Measurements from ENCODE around the gene CDC14A. TPM values are rescaled to one million over a fixed set of nuclear protein-coding genes. Genes with fewer than 3 reads are reported as not detected.

Gene CDC14A
- total and polyA plus RNA-seq, 10 donors: 3.8 to 58.5 (median 27.3) TPM

GRCh38 chr1:100378956-100379355 is 26.6 kb downstream of the CDC14A start:
- Histone ChIP-seq H3K36me3 (peaks cover 0 to 43% (median 0%) of the 10 kb centered on the region in 6 donors), H3K27me3 (replicated peaks in 1 of 7) (no peaks in the 10 kb centered on the region), H3K27ac (no peak overlapping the region), H3K4me3 (no peak overlapping the region), H3K9me3 (no peaks in the 10 kb centered on the region), H3K4me1 (peaks cover 0 to 30% (median 4%) of the 10 kb centered on the region in 6 donors)
- intact Hi-C loops (cut with DNase I; ENCODE audit: low total_unique reads): no loop called here
- no peak for DNase-seq
- WGBS, 5 donors: 90 to 95% (median 92%) methylated on average over 2 of the region's 2 CpGs
- TF ChIP-seq POLR2AphosphoS5 (IDR thresholded peaks at IDR 0.05) (no peak), POLR2A (IDR thresholded peaks at IDR 0.05) (no peak)

GRCh38 chr1:100380635-100381034 is 28.3 kb downstream of the CDC14A start:
- Histone ChIP-seq H3K36me3 (peaks cover 0 to 52% (median 0%) of the 10 kb centered on the region in 6 donors), H3K27me3 (replicated peaks in 1 of 7) (no peaks in the 10 kb centered on the region), H3K27ac (no peak overlapping the region), H3K4me3 (no peak overlapping the region), H3K9me3 (no peaks in the 10 kb centered on the region), H3K4me1 (peaks cover 0 to 35% (median 7%) of the 10 kb centered on the region in 6 donors)
- no peak for DNase-seq
- WGBS, 5 donors: 70 to 87% (median 82%) methylated on average over 1 of the region's 1 CpG
- intact Hi-C loops (cut with DNase I; ENCODE audit: low total_unique reads): no loop called here
- no peak for TF ChIP-seq CTCF (IDR thresholded peaks at IDR 0.05 in 8 of 11, conservative IDR thresholded peaks at IDR 0.05 in 3 of 11)
- no peak for TF ChIP-seq POLR2A (IDR thresholded peaks at IDR 0.05)
- no peak for TF ChIP-seq POLR2AphosphoS5 (IDR thresholded peaks at IDR 0.05)

DNA sequence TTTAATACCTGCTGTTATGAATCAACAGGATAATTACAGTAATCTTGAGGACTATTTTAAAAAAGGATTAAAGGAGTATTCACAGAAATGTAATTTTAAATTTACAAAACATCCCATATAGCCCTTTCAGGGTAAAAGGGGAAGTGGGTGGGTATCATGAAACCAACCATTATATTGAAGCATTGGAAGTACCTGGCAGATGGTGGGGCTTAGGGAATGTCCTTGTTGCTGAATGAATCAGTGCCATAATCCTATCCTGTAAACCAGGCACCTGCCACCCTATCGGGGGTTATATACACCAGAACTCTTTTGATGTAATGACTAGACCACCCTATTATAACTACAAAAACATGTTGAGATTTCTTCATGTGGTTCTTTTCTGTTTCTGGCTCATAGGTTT is 30.4 kb downstream of the CDC14A start:
- no peak for DNase-seq
- Histone ChIP-seq H3K4me3 (no peak overlapping the region), H3K36me3 (peaks cover 0 to 41% (median 0%) of the 10 kb centered on the region in 6 donors), H3K27me3 (replicated peaks in 1 of 7) (no peaks in the 10 kb centered on the region), H3K9me3 (no peaks in the 10 kb centered on the region), H3K27ac (no peak overlapping the region), H3K4me1 (peaks cover 17 to 50% (median 20%) of the 10 kb centered on the region in 6 donors)
- WGBS, 5 donors: 32 to 95% (median 94%) methylated on average over 1 of the region's 1 CpG
- intact Hi-C loops (cut with DNase I; ENCODE audit: low total_unique reads): no loop called here
- TF ChIP-seq POLR2AphosphoS5 (IDR thresholded peaks at IDR 0.05): no peak
- TF ChIP-seq CTCF (IDR thresholded peaks at IDR 0.05 in 8 of 11, conservative IDR thresholded peaks at IDR 0.05 in 3 of 11): no peak
- no peak for TF ChIP-seq POLR2A (IDR thresholded peaks at IDR 0.05)

GRCh38 chr1:100383743-100384405 is 31.6 kb downstream of the CDC14A start:
- Histone ChIP-seq H3K4me3 (no peak overlapping the region), H3K27me3 (replicated peaks in 1 of 7) (no peaks in the 10 kb centered on the region), H3K27ac (peak overlapping the region in 2 of 8 donors; percentile 12 to 18), H3K9me3 (no peaks in the 10 kb centered on the region), H3K36me3 (peaks cover 0 to 34% (median 0%) of the 10 kb centered on the region in 6 donors), H3K4me1 (peaks cover 18 to 52% (median 29%) of the 10 kb centered on the region in 6 donors)
- intact Hi-C loops (cut with DNase I; ENCODE audit: low total_unique reads): no loop called here
- DNase-seq: no peak
- TF ChIP-seq POLR2A (IDR thresholded peaks at IDR 0.05) (no peak), POLR2AphosphoS5 (IDR thresholded peaks at IDR 0.05) (no peak), CTCF (IDR thresholded peaks at IDR 0.05 in 8 of 11, conservative IDR thresholded peaks at IDR 0.05 in 3 of 11) (no peak)
